OCI-LY7 (cell line): ENCODE measurements around the gene TRIM4. TPM values are rescaled to one million over a fixed set of nuclear protein-coding genes. Genes with fewer than 3 reads are reported as not detected.

Source experiments
- BruUV-seq: library from RNA; stranded (reverse); fragments of 400-500 nt; replicated peaks from 2 replicates; lab custom pipeline; 2021; lab: Mats Ljungman, UMichigan
- CTCF ChIA-PET: fragments of 300-600 bp; sonication (Branson Sonifier 250); formaldehyde crosslinking; loops from one replicate; lab custom pipeline; 2022; ENCODE audit warnings: antibody characterized with exemption; ENCODE audit not compliant: unreplicated experiment; lab: Charles Lee
- POLR2A ChIA-PET: fragments of 300-600 bp; sonication (Branson Sonifier 250); formaldehyde crosslinking; loops from one replicate; lab custom pipeline; 2022; ENCODE audit warnings: antibody characterized with exemption; lab: Charles Lee
- DNase-seq: peaks from one replicate; pipeline ENCODE4 v3.0.0-alpha.2; 2015; ENCODE audit warnings: low spot score
- H2AFZ ChIP-seq: fragments of 200-600 bp; sonication (generic), shearing (Covaris generic); 2 replicates; pipeline ENCODE4 v1.6.1; 2014; ENCODE audit warnings: mild to moderate bottlenecking, antibody characterized with exemption, low read length, moderate library complexity
- H3K27ac ChIP-seq: fragments of 200-600 bp; sonication (generic); 2 replicates; pipeline ENCODE4 v1.5.1; 2014; ENCODE audit warnings: mixed run types, low read depth, mild to moderate bottlenecking, moderate library complexity, low read length, inconsistent platforms; ENCODE audit not compliant: poor library complexity, severe bottlenecking
- H3K36me3 ChIP-seq: fragments of 200-600 bp; sonication (generic); 2 replicates; pipeline ENCODE4 v1.6.1; 2014; ENCODE audit warnings: mild to moderate bottlenecking, antibody characterized with exemption, low read length, moderate library complexity, mixed read lengths; ENCODE audit not compliant: insufficient read depth
- H3K4me1 ChIP-seq: fragments of 200-600 bp; sonication (generic); 2 replicates; pipeline ENCODE4 v1.5.1; 2014; ENCODE audit warnings: mild to moderate bottlenecking, low read length; ENCODE audit not compliant: insufficient read depth, poor library complexity, severe bottlenecking
- H3K4me2 ChIP-seq: fragments of 200-600 bp; sonication (generic); 2 replicates; pipeline ENCODE4 v1.6.1; 2014; ENCODE audit warnings: mild to moderate bottlenecking, low read length
- H3K4me3 ChIP-seq: fragments of 200-600 bp; sonication (generic); 2 replicates; pipeline ENCODE4 v1.5.1; 2014; ENCODE audit warnings: mild to moderate bottlenecking, low read depth, low read length; ENCODE audit not compliant: poor library complexity, severe bottlenecking
- H3K79me2 ChIP-seq: fragments of 200-600 bp; sonication (generic); 2 replicates; pipeline ENCODE4 v1.6.1; 2016; ENCODE audit warnings: low read depth, mild to moderate bottlenecking, low read length, moderate library complexity, mixed read lengths; ENCODE audit not compliant: insufficient read depth
- H3K9me2 ChIP-seq: fragments of 200-600 bp; sonication (generic); 2 replicates; pipeline ENCODE4 v1.6.1; 2016; ENCODE audit warnings: mild to moderate bottlenecking, low read length, mixed read lengths; ENCODE audit not compliant: insufficient read depth
- H3K9me3 ChIP-seq: fragments of 200-600 bp; sonication (generic); 2 replicates; pipeline ENCODE4 v1.6.1; 2014; ENCODE audit warnings: mild to moderate bottlenecking, mixed run types, low read length, mixed read lengths
- H4K20me1 ChIP-seq: fragments of 200-600 bp; sonication (generic); 2 replicates; pipeline ENCODE4 v1.6.1; 2014; ENCODE audit warnings: mild to moderate bottlenecking, antibody characterized with exemption, low read length, moderate library complexity, mixed read lengths; ENCODE audit not compliant: insufficient read depth
- EZH2phosphoT487 ChIP-seq: fragments of 200-600 bp; sonication (generic); IDR thresholded peaks from 2 replicates; pipeline ENCODE4 v1.6.1; 2018; ENCODE audit warnings: low read depth, borderline replicate concordance, mild to moderate bottlenecking, mixed run types, antibody characterized with exemption, low read length, moderate library complexity, mixed read lengths
- intact Hi-C: fragments of 100-400 bp; cut with micrococcal nuclease; formaldehyde crosslinking; loops from one replicate; pipeline ENCODE4 v1.10.0; 2022; ENCODE audit not compliant: unreplicated experiment
- total RNA-seq, 2 experiments: library from RNA; depleted of rRNA in 1 of 2; stranded (reverse); fragments of >200 nt in 1 of 2; shearing (Covaris generic) in 1 of 2; gene quantifications; 2 replicates each; pipeline ENCODE4 v1.2.3, GENCODE V29; 2014 to 2022
- TF ChIP-seq, protein P1 (sequence below): fragments of 200-600 bp; sonication (generic); conservative IDR thresholded peaks from 2 replicates; pipeline ENCODE4 v1.5.1; 2014; ENCODE audit warnings: mild to moderate bottlenecking, antibody characterized with exemption, low read length, moderate library complexity, mixed read lengths

The TRIM4 gene
- total RNA-seq, 2 experiments from 2014 or later, result 7.5 to 22.5 TPM

DNA sequence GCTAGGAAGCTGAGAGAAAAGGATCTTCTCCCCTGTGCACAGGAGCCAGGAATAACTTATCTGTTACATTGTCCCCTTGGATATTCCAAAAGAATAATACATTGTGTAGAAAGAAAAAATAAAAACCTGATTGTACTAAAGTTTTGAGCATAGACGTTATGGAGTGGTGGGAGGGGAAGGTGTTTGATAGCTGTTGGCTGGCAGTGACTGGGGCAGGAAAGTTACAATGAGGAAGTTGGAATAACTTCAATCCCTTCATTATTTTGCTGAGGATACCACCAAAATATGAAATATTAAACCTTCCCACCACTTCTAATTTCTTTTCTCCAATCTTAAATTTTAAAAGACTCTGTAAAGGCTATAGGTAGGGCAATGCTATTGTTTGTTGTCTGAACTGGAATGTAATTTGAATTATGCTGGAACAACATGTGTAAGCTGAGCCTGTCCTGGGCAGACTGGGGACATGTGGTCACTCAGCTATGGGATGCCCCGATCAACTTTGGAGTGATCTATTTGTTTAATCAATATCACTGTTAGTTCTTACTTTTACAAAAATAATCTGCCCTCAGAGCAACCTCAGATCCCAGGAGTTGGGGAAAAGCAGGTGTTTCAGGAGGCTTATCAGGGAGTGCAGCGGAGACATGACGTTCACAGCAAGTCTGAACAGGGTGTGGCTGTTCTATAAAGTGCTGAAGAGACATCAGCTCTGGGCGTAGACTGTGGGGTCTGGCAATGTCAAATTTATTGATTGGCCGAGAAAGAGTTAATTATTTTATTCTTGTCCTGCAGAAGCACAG is 70.7 kb downstream of the TRIM4 start:
- ChIA-PET POLR2A (interaction anchor here (0.6 kb wide), 2 partner anchors 58 to 552 kb away, joined by 3 to 5 read pairs; no protein-coding TSS in a partner anchor), CTCF (no interaction called here)
- Histone ChIP-seq H3K79me2 (no peaks in the 10 kb centered on the region), H3K9me3 (no peaks in the 10 kb centered on the region), H3K4me2 (no peak overlapping the region), H3K36me3 (no peaks in the 10 kb centered on the region), H3K9me2 (no peaks in the 10 kb centered on the region), H3K4me1 (no peaks in the 10 kb centered on the region), H3K27ac (no peak overlapping the region), H3K4me3 (no peak overlapping the region), H2AFZ (no peak overlapping the region), H4K20me1 (no peaks in the 10 kb centered on the region)
- no peak for DNase-seq
- BruUV-seq, result no TSS peak
- intact Hi-C loops, result no loop called here
- no peak for TF ChIP-seq EZH2phosphoT487
- TF ChIP-seq, protein P1, sequence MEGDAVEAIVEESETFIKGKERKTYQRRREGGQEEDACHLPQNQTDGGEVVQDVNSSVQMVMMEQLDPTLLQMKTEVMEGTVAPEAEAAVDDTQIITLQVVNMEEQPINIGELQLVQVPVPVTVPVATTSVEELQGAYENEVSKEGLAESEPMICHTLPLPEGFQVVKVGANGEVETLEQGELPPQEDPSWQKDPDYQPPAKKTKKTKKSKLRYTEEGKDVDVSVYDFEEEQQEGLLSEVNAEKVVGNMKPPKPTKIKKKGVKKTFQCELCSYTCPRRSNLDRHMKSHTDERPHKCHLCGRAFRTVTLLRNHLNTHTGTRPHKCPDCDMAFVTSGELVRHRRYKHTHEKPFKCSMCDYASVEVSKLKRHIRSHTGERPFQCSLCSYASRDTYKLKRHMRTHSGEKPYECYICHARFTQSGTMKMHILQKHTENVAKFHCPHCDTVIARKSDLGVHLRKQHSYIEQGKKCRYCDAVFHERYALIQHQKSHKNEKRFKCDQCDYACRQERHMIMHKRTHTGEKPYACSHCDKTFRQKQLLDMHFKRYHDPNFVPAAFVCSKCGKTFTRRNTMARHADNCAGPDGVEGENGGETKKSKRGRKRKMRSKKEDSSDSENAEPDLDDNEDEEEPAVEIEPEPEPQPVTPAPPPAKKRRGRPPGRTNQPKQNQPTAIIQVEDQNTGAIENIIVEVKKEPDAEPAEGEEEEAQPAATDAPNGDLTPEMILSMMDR, result no peak

DNA sequence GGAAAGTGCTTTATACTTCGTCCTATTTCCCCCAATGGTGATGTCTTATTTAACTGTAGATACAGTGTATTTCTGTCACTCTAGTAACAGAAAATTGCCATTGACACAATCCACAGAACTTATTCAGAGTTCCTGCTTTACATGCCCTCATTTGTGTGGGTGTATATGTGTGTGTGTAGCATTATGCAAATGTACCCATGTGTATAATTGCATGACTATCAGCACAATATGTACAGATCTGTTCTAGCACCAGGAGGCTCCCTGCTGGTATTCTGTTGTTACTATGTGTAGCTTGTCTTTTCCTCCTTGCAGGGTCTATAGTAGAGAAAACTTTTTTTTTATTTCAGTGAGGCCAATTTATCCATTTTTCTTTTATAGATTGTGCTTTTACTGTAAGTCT is 75.0 kb downstream of the TRIM4 start:
- POLR2A ChIA-PET, result no interaction called here
- H3K9me3 ChIP-seq, result no peaks in the 10 kb centered on the region
- no peaks in the 10 kb centered on the region for H3K79me2 ChIP-seq
- no peaks in the 10 kb centered on the region for H3K4me1 ChIP-seq
- no peaks in the 10 kb centered on the region for H3K36me3 ChIP-seq
- H3K27ac ChIP-seq, result no peak overlapping the region
- H4K20me1 ChIP-seq, result no peaks in the 10 kb centered on the region
- DNase-seq, result no peak
- intact Hi-C loops, result no loop called here
- no peak for TF ChIP-seq EZH2phosphoT487
- TF ChIP-seq, protein P1, result no peak
- no peaks in the 10 kb centered on the region for H3K9me2 ChIP-seq
- no TSS peak for BruUV-seq
- H3K4me2 ChIP-seq, result no peak overlapping the region
- no peak overlapping the region for H3K4me3 ChIP-seq
- CTCF ChIA-PET, result no interaction called here
- H2AFZ ChIP-seq, result no peak overlapping the region

DNA sequence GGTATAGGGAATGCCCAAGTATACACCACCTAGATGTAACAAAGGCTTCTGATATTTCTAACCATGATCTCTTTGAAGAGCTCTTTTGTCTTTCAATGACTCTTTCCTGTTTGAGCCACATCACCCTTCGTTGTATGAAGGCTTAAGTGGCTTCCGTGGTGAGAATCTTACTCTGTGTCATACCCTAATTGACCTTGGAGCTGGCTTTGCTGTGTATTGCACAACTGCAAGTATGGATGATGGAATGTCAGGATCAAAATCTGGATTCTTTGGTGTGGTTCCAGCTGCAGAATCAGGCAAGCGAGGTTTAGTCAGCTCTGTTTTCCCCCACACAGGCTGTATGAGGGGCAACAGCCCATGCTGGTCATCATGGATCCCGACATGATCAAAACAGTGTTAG is 75.5 kb downstream of the TRIM4 start:
- H3K4me1 ChIP-seq, result no peaks in the 10 kb centered on the region
- intact Hi-C loops, result no loop called here
- no peak overlapping the region for H3K27ac ChIP-seq
- H3K9me3 ChIP-seq, result no peaks in the 10 kb centered on the region
- ChIA-PET POLR2A (no interaction called here), CTCF (no interaction called here)
- no TSS peak for BruUV-seq
- no peak overlapping the region for H2AFZ ChIP-seq
- TF ChIP-seq, protein P1, result no peak
- H3K4me3 ChIP-seq, result no peak overlapping the region
- no peaks in the 10 kb centered on the region for H3K36me3 ChIP-seq
- no peaks in the 10 kb centered on the region for H3K9me2 ChIP-seq
- DNase-seq, result no peak
- no peak overlapping the region for H3K4me2 ChIP-seq
- H3K79me2 ChIP-seq, result no peaks in the 10 kb centered on the region
- no peaks in the 10 kb centered on the region for H4K20me1 ChIP-seq
